CD4-positive, alpha-beta T cell treated with Interleukin-15 for 4 hours (primary cell): ENCODE data around the gene GCNT2.
"Not testable (repeated sequence)": the region's sequence is repeated elsewhere in the genome, so short reads cannot be mapped to it uniquely, and the experiment has no call there.

Experiments
- DNase-seq: peaks from one replicate; pipeline ENCODE4 v3.0.0-alpha.2; 2020; ENCODE audit warnings: low spot score

GCNT2 gene

GRCh38 chr6:10521104-10521808 is at the start of gene GCNT2:
TSS of gene GCNT2 (plus strand) at chr6:10521351. CDS start at chr6:10528912, 7,561 bp downstream.
- DNase-seq = no peak

- no peak for DNase-seq
Observed at GRCh38 chr6:10472634-10473033, 48.5 kb upstream of the GCNT2 start.

GRCh38 chr6:10478187-10479040 is 42.7 kb upstream of the GCNT2 start:
- peak; percentile 18 for DNase-seq

- DNase-seq = no peak
Observed at GRCh38 chr6:10479939-10480700, 41.0 kb upstream of the GCNT2 start.

GRCh38 chr6:10481101-10481500 is 40.0 kb upstream of the GCNT2 start:
- DNase-seq = no peak

GRCh38 chr6:10482636-10483257 is 38.4 kb upstream of the GCNT2 start:
- no peak for DNase-seq

GRCh38 chr6:10484912-10485311 is 36.2 kb upstream of the GCNT2 start:
- DNase-seq = no peak

GRCh38 chr6:10485406-10485805 is 35.7 kb upstream of the GCNT2 start:
- no peak for DNase-seq

- DNase-seq = no peak
Observed at GRCh38 chr6:10486215-10486614, 34.9 kb upstream of the GCNT2 start.

GRCh38 chr6:10486944-10487588 is 34.1 kb upstream of the GCNT2 start:
- DNase-seq = not testable (repeated sequence)

- DNase-seq = no peak
Observed at GRCh38 chr6:10487668-10488327, 33.4 kb upstream of the GCNT2 start.

- DNase-seq = no peak
Observed at GRCh38 chr6:10491463-10491862, 29.7 kb upstream of the GCNT2 start.

GRCh38 chr6:10491905-10492304 is 29.2 kb upstream of the GCNT2 start:
- DNase-seq = not testable (repeated sequence)

GRCh38 chr6:10495029-10495428 is 26.1 kb upstream of the GCNT2 start:
- no peak for DNase-seq

GRCh38 chr6:10505529-10505928 is 15.6 kb upstream of the GCNT2 start:
- no peak for DNase-seq

GRCh38 chr6:10507298-10507697 is 13.9 kb upstream of the GCNT2 start:
- DNase-seq = no peak

- DNase-seq = no peak
Observed at GRCh38 chr6:10507715-10508114, 13.4 kb upstream of the GCNT2 start.

- peak; percentile 33 for DNase-seq
Observed at GRCh38 chr6:10510592-10511367, 10.4 kb upstream of the GCNT2 start.

- no peak for DNase-seq
Observed at GRCh38 chr6:10511477-10511876, 9.7 kb upstream of the GCNT2 start.

GRCh38 chr6:10513544-10513943 is 7.6 kb upstream of the GCNT2 start:
- DNase-seq = no peak
